ENCODE data around the gene SAMD9.
"Not testable (repeated sequence)": the region's sequence is repeated elsewhere in the genome, so short reads cannot be mapped to it uniquely, and the experiment has no call there.

Gene SAMD9

DNA sequence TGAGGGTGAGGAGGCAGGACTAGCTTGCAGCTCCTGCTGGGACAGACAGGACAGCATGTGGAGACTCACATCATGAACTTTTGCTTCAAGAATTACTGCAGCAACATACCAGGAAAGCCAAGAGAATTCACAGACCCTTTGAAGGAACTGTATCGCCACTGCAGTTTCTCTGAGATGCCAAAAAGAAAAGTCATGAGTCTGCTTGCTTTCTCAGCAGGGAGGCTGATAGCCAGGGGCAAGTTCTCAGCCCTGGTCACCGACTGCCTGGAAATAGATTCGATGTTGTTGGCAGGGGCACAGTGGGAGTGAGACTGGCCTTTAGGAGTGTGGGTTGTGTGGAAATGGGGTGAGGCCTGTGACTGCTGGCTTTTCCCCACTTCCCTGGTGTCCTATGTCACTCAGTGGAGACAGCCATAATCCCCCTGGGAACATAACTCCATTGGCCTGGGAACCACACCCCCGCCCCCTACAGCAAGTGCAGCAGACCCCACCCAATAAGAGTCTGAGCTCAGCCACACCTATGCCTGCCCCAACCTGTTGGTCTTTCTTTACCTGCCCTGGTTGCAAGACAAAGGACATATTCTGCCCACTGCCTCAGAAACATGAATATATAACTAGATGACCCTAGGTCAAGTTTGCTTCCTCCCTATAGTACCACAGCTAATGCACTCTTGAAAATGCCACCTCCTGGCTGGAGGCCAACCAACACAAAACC is 1.6 kb upstream of the SAMD9 start:
- DNase-seq = no peak

DNA sequence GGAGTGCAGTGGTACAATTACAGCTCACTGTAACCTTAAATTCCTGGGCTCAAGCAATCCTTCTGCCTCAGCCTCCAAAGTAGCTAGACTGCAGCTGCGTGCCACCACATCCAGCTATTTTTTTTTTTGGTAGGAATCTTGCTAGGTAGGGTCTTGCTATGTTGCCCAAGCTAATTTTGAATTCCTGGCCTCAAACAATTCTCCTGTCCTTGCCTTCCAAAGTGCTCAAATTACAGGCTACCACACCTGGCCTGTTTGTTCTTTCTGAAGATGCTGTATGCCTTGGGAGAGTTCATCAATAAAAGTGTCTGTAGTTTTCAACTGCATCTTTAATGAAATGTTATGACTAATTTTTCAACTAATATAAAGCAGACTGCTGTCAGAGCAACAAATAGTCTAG is 452 bp downstream of the SAMD9 start:
- no peak for DNase-seq

DNA sequence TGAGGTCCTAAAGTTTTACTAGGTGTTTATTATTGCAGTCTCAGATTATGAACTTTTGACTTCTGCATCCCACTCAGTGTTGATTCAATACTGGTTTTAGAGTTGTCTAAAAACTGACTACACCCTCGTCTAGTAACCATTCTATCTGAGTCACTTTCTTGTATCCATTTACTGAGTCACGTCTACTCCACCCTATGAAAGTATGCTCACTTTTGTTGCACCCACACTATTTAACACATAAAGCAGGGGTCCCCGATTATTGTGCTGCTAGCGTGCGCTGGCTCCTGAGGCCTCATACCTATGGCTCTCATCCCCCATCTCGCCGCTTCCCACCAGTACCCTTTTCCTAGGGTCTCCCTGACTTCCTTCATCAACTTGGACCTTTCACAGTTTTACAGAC is 2.0 kb downstream of the SAMD9 start:
- no peak for DNase-seq

DNA sequence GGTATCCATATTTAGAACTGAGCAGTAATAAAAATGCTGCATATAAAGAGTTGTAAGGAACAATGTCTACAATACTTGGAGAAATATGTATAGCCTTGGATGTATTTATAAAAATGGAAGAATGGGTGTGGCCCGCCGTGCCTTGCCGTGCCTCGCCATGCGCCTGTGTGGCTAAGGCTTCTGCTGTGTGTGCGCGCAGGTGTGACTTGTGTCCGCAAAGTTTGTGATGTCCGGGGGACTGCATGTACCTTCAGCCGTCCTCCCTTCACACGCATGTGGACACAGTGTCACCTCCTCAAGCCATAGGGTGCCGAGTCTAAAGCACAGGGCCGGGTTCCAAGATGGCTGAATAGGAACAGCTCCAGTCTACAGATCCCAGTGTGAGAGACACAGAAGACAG is 9.8 kb downstream of the SAMD9 start:
- no peak for DNase-seq

DNA sequence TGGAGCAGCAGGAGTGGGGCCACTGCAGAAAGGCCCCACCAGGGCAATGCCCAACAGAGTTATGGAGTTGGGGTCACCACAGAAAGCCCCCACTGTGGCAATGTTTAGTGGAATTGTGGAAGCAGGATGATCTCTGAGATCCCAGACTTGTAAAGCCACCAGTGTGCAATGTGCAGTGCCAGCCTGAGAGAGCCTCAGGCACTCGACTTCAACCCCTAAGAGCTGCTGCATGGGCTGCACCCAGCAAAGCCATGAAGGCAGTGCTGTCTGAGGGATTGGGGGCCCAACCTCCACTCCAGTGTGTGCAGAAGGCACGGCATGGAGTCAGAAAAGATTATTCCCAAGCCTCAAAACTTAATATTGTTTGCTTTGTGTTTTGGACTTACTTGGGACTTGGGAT is 20.4 kb downstream of the SAMD9 start:
- no peak for DNase-seq

DNA sequence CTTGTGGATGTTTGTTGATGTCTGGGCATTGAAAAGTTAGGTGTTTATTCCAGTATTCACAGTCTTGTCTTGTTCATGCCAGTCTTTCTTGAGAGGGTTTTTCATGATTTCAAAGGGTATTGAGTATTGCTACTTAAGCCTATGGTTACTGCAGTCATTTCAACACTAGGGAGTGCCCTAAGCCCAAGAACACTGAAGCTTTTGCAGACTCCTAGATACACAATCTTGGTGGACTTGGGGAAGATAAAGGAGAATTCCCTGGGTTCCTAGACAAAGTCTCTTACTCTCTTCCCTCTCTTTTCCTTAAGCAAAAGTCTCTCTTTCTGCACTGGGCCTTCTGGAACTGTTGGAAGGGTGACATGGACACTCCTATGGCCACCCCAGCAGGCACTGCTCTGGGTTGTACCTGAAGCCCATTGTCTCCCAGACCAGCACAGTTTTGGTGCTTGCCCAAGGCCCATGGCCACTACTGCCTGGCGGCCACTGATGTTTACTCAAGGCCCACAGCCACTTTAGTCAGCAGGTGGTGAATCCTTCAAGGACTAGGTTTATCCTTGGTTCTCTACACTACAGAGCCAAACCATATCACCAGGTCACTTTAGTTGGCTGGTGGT is 24.9 kb downstream of the SAMD9 start:
- no peak for DNase-seq

DNA sequence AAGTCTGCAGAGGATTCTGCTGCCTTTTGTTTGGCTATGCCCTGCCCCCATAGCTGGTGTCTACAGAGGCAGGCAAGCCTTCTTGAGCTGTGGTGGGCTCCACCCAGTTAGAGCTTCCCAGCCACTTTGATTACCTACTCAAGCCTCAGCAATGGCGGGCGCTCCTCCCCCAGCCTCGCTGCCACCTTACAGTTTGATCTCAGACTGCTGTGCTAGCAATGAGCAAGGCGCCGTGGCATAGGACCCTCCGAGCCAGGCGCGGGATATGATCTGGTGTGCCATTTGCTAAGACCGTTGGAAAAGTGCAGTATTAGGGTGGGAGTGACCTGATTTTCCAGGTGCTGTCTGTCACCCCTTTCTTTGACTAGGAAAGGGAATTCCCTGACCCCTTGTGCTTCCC is 44.4 kb downstream of the SAMD9 start:
- not testable (repeated sequence) for DNase-seq

DNA sequence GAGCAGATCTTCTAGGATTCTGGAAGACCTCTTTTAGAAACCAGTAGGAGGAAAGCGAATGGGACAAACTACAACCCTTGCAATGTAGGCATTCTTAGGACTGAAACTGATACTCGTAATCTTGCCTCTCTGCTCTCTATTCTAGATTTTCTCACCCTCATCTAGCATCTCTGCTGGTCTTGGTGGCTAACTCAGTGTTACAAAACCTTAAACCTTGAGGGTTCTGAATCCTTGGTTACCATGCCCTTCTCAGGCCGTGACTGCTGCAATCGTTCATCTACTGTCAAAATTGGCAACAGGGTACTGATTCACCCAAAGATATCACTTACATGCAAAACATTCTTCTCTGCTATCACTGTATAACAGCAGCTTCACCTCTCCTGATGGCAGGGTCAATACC is 55.2 kb downstream of the SAMD9 start:
- DNase-seq = no peak

DNA sequence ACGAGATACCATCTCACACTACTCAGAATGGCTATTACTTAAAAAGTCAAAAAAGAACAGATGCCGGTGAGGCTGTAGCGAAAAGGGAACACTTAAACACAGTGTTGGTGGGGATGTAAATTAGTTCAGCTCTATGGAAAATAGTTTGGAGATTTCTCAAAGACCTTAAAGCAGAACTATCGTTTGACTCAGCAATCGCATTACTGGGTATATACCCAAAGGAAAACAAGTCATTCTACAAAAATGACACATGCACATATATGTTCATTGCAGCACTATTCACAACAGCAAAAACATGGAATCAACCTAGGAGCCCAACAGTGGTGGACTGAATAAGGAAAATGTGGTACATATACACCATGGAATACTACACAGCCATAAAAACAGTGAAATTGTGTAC is 56.9 kb downstream of the SAMD9 start:
- DNase-seq = no peak

DNA sequence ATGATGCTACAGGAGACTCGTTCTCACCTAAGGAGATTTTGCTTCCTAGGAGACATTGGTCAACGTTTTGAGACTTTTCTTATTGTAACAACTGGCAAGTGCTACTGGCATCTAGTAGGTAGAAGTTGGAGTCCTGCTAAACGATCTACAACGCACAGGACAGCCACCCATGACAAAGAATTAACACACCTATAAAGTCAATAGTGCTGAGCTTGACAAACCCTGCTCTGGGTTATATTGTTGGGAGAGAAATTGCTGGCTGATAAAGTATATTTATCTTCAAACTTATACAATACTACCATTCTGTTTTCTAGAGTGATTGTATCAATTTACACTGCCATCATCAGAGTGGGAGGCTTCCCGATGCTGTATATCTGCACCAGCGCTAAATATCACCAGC is 57.8 kb downstream of the SAMD9 start:
- no peak for DNase-seq

DNA sequence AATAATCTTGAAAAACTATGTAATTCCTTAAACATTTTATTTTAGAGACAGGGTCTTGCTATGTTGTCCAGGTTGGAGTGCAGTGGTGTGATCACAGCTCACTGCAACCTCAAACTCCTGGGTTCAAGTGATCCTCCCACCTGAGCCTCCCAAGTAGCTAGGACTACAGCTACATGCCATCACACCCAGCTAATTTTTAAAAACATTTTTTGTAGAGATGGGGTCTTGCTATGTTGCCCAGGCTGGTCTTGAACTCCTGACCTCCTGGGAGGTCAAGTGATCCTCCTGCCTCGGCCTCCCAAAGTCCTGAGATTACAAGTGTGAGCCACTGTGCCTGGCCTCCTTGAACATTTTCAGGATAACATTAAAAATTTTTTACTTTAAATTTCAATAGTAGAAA is 61.2 kb downstream of the SAMD9 start:
- DNase-seq = not testable (repeated sequence)

DNA sequence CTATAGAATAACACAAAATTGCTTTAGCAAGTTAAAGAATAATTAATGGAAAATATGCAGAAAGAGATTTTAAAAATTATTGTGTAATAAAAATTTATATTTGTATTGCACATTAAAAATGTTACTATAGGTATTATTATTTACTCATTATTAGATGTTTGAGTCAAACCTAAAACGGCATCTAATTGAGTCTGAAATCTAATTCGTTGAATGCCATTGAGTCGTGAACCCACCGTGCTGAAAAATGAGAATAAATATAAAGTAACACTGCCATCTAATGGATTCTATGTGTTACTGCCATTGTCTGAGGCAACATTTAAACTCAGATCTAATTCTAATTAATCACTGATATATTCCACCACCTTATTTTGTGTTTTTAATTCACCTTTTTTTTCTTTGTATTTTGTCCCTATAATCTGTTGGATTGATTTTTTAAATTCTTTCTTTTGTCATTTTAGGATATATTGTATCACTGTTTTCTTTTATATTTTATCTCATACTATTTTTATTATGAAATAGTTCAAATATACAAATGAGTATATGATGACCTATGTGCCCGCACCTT is 62.2 kb downstream of the SAMD9 start:
- DNase-seq = no peak

DNA sequence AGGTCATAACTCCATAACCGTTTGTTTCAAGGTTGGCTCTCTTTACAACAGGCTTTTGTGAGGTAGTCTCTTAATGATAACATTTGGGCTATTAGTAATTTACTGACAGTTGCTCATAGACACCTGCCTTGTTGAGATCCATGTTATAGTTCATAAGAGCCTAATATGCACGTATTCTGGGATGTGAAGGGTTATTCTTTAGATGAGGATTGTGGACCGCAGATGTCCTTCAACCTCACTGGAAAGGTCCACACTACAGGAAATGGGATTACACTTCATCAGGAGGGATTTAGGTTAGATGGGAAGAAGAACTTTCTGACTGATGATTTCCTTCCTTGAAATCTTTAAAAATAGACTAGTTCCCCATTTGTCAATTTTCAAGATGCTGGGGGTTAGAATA is 62.8 kb downstream of the SAMD9 start:
- DNase-seq = no peak

DNA sequence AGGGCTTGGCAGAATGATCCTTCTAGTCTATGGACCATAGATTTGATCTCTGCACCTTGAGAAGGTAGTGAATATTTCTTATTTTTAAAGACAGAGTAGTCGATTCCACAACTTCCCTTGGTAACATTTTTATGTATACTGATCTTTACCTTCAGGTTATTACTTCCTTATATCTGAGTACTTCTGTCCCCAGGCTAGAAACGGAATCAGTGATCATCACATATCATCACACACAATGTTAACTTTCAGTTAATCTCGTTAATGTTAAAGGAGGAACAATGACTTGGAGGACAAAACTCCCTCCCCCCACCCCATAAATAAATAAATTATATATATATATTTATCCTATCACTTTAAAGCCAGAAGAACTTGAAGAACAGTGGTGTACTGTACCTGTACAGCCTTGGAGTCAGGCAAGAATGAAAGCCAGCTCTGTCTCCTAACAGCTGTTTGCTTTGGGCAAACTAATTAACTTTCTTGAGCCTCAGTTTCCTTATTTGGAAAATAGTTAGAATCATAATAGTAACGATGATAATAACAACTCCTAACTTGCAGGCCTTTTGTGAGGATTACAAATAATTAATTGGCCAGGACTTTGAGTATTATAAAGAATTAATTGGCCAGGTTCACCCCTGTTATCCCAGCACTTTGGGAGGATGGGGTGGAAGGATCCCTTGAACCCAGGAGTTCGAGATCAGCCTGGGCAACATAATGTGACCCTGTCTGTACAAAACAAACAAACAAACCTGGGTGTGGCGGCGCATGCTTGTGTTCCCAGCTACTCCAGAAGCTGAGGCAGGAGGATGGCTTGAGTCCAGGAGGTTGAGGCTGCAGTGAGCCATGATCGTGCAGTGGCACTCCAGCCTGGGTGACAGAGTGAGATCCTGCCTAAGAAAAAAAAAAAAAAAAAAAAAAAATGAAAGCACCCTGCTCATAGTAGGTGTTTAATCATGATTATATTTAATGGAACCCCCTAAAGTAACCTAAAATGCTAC is 63.5 kb downstream of the SAMD9 start:
- DNase-seq = no peak

DNA sequence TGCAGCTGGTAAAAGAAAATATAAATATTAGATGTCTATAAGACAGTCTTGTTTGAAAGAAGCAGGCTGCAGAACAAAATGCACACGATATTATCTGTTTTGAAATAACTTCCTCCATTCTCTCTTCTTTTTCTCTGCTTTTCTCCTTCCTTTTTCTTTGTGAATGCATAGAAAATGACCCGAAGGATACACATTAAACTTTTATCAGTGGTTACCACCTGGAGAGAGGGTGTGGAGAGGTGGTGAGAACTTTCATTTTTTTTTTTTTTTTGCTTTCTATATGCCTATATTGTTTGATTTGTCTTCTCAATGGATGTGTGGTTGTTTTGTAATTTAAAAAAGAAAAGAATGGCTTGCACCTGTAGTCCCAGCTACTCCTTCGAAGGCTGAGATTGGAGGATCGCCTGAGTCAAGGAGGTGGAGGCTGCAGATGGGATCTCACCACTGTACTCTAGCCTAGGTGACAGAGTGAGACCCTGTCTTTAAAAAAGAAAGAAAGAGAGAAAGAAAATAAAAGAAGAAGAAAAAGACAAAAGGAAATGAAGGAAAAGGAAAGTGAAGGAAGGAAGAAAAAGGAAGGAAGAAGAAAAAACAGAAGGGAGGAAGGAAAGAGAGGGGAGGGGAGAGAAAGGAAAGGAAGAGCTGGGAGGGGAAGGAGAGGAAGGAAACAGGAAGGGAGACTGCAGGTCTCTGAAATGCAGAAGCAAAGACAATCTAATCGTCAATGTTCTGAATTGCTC is 64.4 kb downstream of the SAMD9 start:
- no peak for DNase-seq

DNA sequence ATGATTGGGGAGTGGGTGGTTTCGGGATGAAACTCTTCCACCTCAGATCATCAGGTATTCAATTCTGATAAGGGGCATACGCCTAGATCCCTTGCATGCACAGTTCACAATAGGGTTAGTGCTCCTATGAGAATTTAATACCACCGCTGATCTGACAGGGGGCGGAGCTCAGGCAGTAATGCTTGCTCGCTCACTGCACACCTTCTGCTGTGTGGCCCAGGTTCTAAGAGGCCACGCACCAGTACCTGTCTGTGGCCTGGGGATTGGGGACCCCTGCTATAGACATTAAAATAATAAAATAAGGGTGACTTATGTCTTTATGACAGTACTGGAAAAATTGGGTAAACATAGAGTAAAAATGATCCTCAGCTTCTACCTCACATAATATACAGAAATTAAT is 66.1 kb downstream of the SAMD9 start:
- DNase-seq = no peak

Measured in activated CD4-positive, alpha-beta T cell treated with anti-CD3 and anti-CD28 coated beads for 48 hours (primary cell).